ENCODE measurements around the gene TFPI. TPM values are rescaled to one million over a fixed set of nuclear protein-coding genes. Genes with fewer than 3 reads are reported as not detected.

The TFPI gene
- polyA plus RNA-seq, 2 of the 4 experiments (the other 2 are of a cell fraction): 14.3 to 104 TPM

DNA sequence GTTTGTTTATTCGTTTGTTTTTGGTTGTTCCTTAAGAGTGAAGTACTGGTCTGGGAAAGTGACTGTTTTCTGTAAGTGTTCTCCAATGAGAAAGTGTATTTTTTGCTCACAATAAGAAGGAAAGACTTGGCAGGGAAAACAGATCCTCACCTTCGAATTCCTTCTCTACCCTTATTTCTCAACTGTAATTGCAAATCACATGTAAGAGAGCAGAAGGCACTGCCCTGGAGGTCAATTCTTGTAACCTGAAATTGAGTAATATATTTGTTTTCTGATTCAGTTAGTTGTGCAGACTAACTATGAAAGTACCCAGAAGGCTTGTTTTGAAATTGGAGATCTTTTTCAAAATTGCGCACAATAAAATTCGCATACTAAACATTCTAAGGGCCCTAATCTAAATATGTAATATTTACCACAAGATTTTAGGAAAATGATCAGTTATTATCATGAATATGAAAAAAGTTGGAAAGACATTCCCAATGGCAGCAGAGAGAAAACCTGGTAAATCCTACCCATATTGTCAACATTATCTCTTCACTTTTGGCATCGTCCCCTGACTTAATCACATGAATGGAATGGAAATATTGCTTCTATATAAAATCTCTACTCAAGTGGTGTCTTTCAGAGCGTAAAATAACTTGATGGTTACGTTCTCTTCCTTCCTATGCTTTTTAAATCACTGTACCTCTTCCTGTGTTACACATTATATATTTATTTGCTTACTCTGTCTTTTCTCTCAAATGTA lies 24.1 kb downstream of the TFPI start (continued):
- TF ChIP-seq CBX8 (IDR thresholded peaks at IDR 0.05) (no peak), POLR2AphosphoS2 (conservative IDR thresholded peaks at IDR 0.05; ENCODE audit: low read length) (no peak), CHD2 (IDR thresholded peaks at IDR 0.05; ENCODE audit: low read length, partially characterized antibody) (no peak), ESRRA (IDR thresholded peaks at IDR 0.05; ENCODE audit: borderline replicate concordance, low read length) (no peak)
- TF ChIP-seq, protein P1, sequence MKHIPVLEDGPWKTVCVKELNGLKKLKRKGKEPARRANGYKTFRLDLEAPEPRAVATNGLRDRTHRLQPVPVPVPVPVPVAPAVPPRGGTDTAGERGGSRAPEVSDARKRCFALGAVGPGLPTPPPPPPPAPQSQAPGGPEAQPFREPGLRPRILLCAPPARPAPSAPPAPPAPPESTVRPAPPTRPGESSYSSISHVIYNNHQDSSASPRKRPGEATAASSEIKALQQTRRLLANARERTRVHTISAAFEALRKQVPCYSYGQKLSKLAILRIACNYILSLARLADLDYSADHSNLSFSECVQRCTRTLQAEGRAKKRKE (CRISPR knock-in tag; IDR thresholded peaks at IDR 0.05; ENCODE audit: low read depth): peak; percentile 51; the same call in 1 of the 2 replicates
- TF ChIP-seq, protein P2, sequence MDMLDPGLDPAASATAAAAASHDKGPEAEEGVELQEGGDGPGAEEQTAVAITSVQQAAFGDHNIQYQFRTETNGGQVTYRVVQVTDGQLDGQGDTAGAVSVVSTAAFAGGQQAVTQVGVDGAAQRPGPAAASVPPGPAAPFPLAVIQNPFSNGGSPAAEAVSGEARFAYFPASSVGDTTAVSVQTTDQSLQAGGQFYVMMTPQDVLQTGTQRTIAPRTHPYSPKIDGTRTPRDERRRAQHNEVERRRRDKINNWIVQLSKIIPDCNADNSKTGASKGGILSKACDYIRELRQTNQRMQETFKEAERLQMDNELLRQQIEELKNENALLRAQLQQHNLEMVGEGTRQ (IDR thresholded peaks at IDR 0.05): no peak
- TF ChIP-seq, protein P3, sequence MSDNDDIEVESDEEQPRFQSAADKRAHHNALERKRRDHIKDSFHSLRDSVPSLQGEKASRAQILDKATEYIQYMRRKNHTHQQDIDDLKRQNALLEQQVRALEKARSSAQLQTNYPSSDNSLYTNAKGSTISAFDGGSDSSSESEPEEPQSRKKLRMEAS (IDR thresholded peaks at IDR 0.05): peak; percentile 88

DNA sequence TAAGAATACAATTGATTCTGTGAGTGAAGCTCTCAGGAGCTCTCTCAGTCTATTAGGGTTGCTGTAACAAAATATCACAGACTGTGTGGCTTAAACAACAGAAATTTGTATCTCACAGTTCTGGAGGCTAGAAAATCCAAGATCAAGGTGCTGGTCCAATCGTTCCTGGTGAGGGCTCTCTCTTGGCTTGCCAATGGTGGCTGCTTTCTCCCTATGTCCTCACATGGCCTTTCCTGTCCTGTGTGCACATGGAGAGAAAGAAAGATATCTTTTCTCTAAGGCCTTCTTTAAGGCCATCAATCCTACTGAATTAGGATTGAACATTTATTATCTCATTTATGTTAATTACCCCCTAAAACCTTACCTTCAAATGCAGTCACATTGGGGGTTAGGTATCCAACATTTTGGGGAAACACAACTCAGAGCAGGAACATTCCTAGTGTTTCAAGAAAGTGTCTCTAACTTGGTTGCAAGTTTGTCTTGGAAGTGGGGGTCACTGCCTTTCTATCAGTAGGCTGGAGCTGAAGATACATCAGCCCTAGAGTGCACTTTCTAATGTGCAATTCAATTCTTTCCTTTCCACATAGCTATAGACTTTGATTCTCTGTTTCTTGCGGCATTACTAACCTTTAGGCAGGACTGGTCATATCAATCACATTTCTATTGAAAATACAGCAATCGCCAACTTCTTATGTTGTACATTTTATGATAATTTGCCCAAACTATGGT lies 24.8 kb downstream of the TFPI start:
- ATAC-seq (peak; percentile 60 to 67), FAIRE-seq (no peak), DNase-seq (ENCODE audit: low read depth in 1 of 2, low spot score in 1 of 2) (no peak)
- TF ChIP-seq, protein P4, sequence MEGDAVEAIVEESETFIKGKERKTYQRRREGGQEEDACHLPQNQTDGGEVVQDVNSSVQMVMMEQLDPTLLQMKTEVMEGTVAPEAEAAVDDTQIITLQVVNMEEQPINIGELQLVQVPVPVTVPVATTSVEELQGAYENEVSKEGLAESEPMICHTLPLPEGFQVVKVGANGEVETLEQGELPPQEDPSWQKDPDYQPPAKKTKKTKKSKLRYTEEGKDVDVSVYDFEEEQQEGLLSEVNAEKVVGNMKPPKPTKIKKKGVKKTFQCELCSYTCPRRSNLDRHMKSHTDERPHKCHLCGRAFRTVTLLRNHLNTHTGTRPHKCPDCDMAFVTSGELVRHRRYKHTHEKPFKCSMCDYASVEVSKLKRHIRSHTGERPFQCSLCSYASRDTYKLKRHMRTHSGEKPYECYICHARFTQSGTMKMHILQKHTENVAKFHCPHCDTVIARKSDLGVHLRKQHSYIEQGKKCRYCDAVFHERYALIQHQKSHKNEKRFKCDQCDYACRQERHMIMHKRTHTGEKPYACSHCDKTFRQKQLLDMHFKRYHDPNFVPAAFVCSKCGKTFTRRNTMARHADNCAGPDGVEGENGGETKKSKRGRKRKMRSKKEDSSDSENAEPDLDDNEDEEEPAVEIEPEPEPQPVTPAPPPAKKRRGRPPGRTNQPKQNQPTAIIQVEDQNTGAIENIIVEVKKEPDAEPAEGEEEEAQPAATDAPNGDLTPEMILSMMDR (IDR thresholded peaks at IDR 0.05): no peak
- 0 out of 2 replicates have a peak, but pooled peaks have one; percentile 49 for TF ChIP-seq TP53 (CRISPR knock-in tag; IDR thresholded peaks at IDR 0.05)
- 45% methylated on average over 3 of the region's 3 CpGs for WGBS (ENCODE audit: missing lambda C conversion rate)
- Histone ChIP-seq H3K4me2 (peak overlapping the region; percentile 71), H3K9me3 (peaks cover 8% of the 10 kb centered on the region; the same call in 1 of the 3 replicates), H3K4me3 (no peak overlapping the region; the same call in 2 of the 3 replicates), H3K27ac (peak overlapping the region; percentile 75 to 86), H3K4me1 (peaks cover 67% of the 10 kb centered on the region)
- ChIA-PET CTCF (interaction anchor here (0.7 to 0.9 kb wide), 2 partner anchors 28 to 29 kb away, joined by 3 to 4 read pairs; no protein-coding TSS in a partner anchor), POLR2A (interaction anchor here (1.0 kb wide), 1 partner anchor 15 kb away, joined by 3 read pairs; no protein-coding TSS in a partner anchor)

DNA sequence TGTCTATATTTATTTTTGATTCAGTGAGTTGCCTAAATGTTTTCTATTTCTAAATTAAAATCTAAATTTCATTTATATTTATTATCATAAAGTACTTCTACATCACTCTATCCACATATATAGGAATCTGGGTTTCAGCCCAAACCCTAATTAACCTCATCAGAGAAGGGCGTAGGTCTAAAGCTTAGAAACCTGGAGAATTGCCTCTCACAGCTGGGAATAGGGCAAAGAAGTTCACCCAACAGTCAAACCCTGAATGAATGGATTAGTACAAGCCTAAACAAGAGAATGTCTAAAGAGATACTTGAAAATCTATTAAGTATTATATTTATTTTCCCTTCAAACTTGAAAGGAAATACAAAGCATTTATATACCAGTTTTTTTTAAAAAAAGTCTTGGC lies 26.2 kb downstream of the TFPI start:
- DNase-seq (ENCODE audit: low read depth in 1 of 2, low spot score in 1 of 2): no peak
- TF ChIP-seq, protein P1 (CRISPR knock-in tag; IDR thresholded peaks at IDR 0.05; ENCODE audit: low read depth): no peak
- TF ChIP-seq, protein P4 (IDR thresholded peaks at IDR 0.05): no peak
- Histone ChIP-seq H3K9me3 (no peaks in the 10 kb centered on the region), H3K4me1 (peaks cover 67% of the 10 kb centered on the region), H3K4me2 (peak overlapping the region; percentile 58), H3K4me3 (no peak overlapping the region), H3K27ac (peak overlapping the region; percentile 68 to 75; a peak in 5 of 6 replicates)
- CTCF ChIA-PET: interaction anchor here (0.9 kb wide), 1 partner anchor 27 kb away, joined by 3 read pairs; no protein-coding TSS in a partner anchor
- POLR2A ChIA-PET: no interaction called here
- FAIRE-seq: no peak
- WGBS (ENCODE audit: missing lambda C conversion rate): 83% methylated on average over 1 of the region's 1 CpG
- ATAC-seq: no peak

Data from A549 (cell line).